ENCODE results near the gene KDSR. TPM values are rescaled to one million over a fixed set of nuclear protein-coding genes. Genes with fewer than 3 reads are reported as not detected.

KDSR gene
- polyA plus RNA-seq, 3 donors: 9.6 to 38.5 (median 29.9) TPM

- Mint-ChIP-seq H3K4me3 (no peak overlapping the region), H3K27ac (no peak overlapping the region), H3K36me3 (peaks cover 47 to 57% of the 10 kb centered on the region in 2 donors), H3K4me1 (no peaks in the 10 kb centered on the region), H3K27me3 (ENCODE audit: low read depth in 3 of 3) (no peaks in the 10 kb centered on the region), H3K9me3 (no peaks in the 10 kb centered on the region)
- no CpG with 5 or more reads among the region's 7 CpGs for WGBS (ENCODE audit: insufficient coverage)
- intact Hi-C loops (cut with micrococcal nuclease): no loop called here
- Histone ChIP-seq H3K9me3 (replicated peaks in 1 of 2; ENCODE audit: control insufficient read depth in 1 of 2, insufficient read depth in 1 of 2, low read length in 2 of 2) (no peaks in the 10 kb centered on the region), H3K4me3 (replicated peaks in 1 of 3; ENCODE audit: low read depth in 2 of 3, low read length in 3 of 3) (no peak overlapping the region), H3K36me3 (replicated peaks in 1 of 2; ENCODE audit: control insufficient read depth in 1 of 2, insufficient read depth in 2 of 2, low read length in 2 of 2) (peaks cover 39 to 71% of the 10 kb centered on the region in 2 donors), H3K4me1 (ENCODE audit: control insufficient read depth in 1 of 2, insufficient read depth in 2 of 2, low read length in 2 of 2) (no peaks in the 10 kb centered on the region), H3K27me3 (ENCODE audit: control insufficient read depth in 2 of 2, insufficient read depth in 2 of 2, low read length in 2 of 2) (no peaks in the 10 kb centered on the region), H3K79me2 (ENCODE audit: insufficient read depth, low read length) (no peaks in the 10 kb centered on the region), H4K20me1 (ENCODE audit: insufficient read depth, low read length) (no peaks in the 10 kb centered on the region), H3K9ac (ENCODE audit: insufficient read depth, low read length, poor library complexity, severe bottlenecking) (no peak overlapping the region), H3K27ac (ENCODE audit: low read depth in 1 of 2, low read length in 2 of 2) (no peak overlapping the region), H2AFZ (ENCODE audit: insufficient read depth, low read depth, low read length, poor library complexity, severe bottlenecking) (no peak overlapping the region), H3K4me2 (replicated peaks; ENCODE audit: extremely low read depth, low read length, poor library complexity, severe bottlenecking) (no peak overlapping the region)
- TF ChIP-seq, protein P1, sequence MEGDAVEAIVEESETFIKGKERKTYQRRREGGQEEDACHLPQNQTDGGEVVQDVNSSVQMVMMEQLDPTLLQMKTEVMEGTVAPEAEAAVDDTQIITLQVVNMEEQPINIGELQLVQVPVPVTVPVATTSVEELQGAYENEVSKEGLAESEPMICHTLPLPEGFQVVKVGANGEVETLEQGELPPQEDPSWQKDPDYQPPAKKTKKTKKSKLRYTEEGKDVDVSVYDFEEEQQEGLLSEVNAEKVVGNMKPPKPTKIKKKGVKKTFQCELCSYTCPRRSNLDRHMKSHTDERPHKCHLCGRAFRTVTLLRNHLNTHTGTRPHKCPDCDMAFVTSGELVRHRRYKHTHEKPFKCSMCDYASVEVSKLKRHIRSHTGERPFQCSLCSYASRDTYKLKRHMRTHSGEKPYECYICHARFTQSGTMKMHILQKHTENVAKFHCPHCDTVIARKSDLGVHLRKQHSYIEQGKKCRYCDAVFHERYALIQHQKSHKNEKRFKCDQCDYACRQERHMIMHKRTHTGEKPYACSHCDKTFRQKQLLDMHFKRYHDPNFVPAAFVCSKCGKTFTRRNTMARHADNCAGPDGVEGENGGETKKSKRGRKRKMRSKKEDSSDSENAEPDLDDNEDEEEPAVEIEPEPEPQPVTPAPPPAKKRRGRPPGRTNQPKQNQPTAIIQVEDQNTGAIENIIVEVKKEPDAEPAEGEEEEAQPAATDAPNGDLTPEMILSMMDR (IDR thresholded peaks at IDR 0.05): no peak
- DNase-seq: no peak
Measured at GRCh38 chr18:63356272-63356896, 10.6 kb downstream of the KDSR start.

- no CpG with 5 or more reads among the region's 2 CpGs for WGBS (ENCODE audit: insufficient coverage)
- no peak overlapping the region for H3K27ac Mint-ChIP-seq
Measured at GRCh38 chr18:63350230-63350629, 16.8 kb downstream of the KDSR start.

More at GRCh38 chr18:63350230-63350629, 16.8 kb downstream of the KDSR start:
- H3K4me2 ChIP-seq (replicated peaks; ENCODE audit: extremely low read depth, low read length, poor library complexity, severe bottlenecking): no peak overlapping the region
- H3K9ac ChIP-seq (ENCODE audit: insufficient read depth, low read length, poor library complexity, severe bottlenecking): no peak overlapping the region
- intact Hi-C loops (cut with micrococcal nuclease): no loop called here
- no peaks in the 10 kb centered on the region for H3K9me3 ChIP-seq (replicated peaks in 1 of 2; ENCODE audit: control insufficient read depth in 1 of 2, insufficient read depth in 1 of 2, low read length in 2 of 2)
- H3K4me3 Mint-ChIP-seq: no peak overlapping the region
- H3K4me3 ChIP-seq (replicated peaks in 1 of 3; ENCODE audit: low read depth in 2 of 3, low read length in 3 of 3): no peak overlapping the region
- no peaks in the 10 kb centered on the region for H3K27me3 ChIP-seq (ENCODE audit: control insufficient read depth in 2 of 2, insufficient read depth in 2 of 2, low read length in 2 of 2)
- H3K9me3 Mint-ChIP-seq: no peaks in the 10 kb centered on the region
- H3K36me3 Mint-ChIP-seq: peaks cover 58 to 79% of the 10 kb centered on the region in 2 donors
- H3K36me3 ChIP-seq (replicated peaks in 1 of 2; ENCODE audit: control insufficient read depth in 1 of 2, insufficient read depth in 2 of 2, low read length in 2 of 2): peaks cover 62 to 89% of the 10 kb centered on the region in 2 donors
- TF ChIP-seq, protein P1 (IDR thresholded peaks at IDR 0.05): no peak
- H2AFZ ChIP-seq (ENCODE audit: insufficient read depth, low read depth, low read length, poor library complexity, severe bottlenecking): no peak overlapping the region
- H3K79me2 ChIP-seq (ENCODE audit: insufficient read depth, low read length): no peaks in the 10 kb centered on the region
- H3K4me1 ChIP-seq (ENCODE audit: control insufficient read depth in 1 of 2, insufficient read depth in 2 of 2, low read length in 2 of 2): no peaks in the 10 kb centered on the region
- no peak overlapping the region for H3K27ac ChIP-seq (ENCODE audit: low read depth in 1 of 2, low read length in 2 of 2)
- DNase-seq: no peak
- no peaks in the 10 kb centered on the region for H4K20me1 ChIP-seq (ENCODE audit: insufficient read depth, low read length)
- H3K4me1 Mint-ChIP-seq: no peaks in the 10 kb centered on the region
- H3K27me3 Mint-ChIP-seq (ENCODE audit: low read depth in 3 of 3): peaks cover 0 to 2% (median 0%) of the 10 kb centered on the region in 3 donors

All from CD14-positive monocyte (primary cell).